ENCODE data around the gene DUT.

- TF ChIP-seq CTCF (conservative IDR thresholded peaks at IDR 0.05 in 1 of 2, IDR thresholded peaks at IDR 0.05 in 1 of 2; ENCODE audit: extremely low read depth in 1 of 2, insufficient read depth in 1 of 2, low read depth in 1 of 2, low read length in 2 of 2) = no peak
- no peak for TF ChIP-seq EZH2 (IDR thresholded peaks at IDR 0.05; ENCODE audit: borderline replicate concordance, low read length)
Measured at GRCh38 chr15:48334260-48334659, 3.0 kb downstream of the DUT start.

All from mammary epithelial cell (primary cell).